ENCODE results near the gene GTF2F2.
"Not testable (repeated sequence)": the region's sequence is repeated elsewhere in the genome, so short reads cannot be mapped to it uniquely, and the experiment has no call there.

The GTF2F2 gene

DNA sequence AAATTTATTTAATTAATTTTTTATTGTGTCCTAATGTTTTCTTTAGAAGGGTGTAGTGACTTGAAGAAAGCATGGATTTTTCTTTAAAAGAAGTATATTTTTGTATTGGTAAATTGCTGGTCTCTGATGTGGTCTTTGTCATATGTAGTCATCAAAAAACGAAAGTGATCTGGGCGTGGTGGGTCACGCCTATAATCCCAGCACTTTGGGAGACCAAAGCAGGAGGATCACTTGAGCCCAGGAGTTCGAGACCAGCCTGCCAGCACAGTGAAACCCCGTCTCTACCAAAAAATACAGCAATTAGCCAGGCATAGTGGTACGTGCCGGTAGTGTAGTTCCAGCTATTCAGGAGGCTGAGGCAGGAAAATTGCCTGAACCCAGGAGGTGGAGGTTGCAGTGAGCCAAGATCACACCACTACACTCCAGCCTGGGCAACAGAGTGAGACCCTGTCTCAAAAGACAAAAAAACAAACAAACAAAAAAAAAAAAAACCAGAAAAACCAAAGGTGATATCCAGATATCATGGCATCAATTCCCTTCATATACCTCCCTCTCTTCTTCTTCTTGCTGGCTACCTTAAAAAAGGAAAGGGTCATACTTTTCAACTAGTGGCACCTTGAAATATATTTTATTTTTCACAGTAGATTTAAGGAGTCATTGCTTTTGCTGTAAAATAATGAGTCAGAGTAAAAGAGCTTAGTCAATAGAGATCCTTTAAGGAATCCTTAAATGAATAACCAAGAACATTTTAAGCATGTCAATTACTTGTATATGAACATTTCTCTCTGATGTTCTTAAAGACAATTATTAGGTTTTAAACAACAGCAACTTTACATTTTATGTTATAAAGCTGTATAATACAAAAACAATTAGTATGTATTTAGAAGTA, 60.6 kb downstream of the GTF2F2 start:
- no peak for DNase-seq

DNA sequence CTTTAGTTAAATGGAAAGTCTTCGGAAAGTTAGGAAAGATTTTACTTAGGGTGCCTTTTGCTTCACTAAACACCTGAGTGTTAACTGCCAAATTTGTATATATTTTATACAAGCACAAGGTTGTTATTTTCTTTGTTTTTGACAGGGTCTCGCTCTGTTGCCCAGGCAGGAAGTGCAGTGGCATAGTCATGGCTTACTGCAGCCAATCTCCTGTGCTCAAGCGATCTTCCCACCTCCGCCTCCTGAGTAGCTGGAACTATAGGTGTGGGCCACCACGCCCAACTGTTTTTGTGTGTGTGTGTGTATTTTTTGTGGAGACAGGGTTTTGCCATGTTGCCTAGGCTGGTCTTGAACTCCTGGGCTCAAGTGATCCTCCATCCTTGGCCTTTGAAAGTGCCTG, 64.4 kb downstream of the GTF2F2 start:
- no peak for DNase-seq

- DNase-seq = no peak
These were observed 65.0 kb downstream of the GTF2F2 start for GRCh38 chr13:45185286-45185685.

DNA sequence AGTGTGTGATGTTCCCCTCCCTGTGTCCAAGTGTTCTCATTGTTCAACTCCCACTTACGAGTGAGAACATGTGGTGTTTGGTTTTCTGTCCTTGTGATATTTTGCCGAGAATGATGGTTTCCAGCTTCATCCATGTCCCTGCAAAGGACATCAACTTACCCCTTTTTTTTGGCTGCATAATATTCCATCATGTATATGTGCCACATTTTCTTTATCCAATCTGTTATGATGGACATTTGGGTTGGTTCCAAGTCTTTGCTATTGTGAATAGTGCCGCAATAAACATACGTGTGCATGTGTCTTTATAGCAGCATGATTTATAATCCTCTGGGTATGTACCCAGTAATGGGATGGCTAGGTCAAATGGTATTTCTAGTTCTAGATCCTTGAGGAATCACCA, 68.8 kb downstream of the GTF2F2 start:
- not testable (repeated sequence) for DNase-seq

DNA sequence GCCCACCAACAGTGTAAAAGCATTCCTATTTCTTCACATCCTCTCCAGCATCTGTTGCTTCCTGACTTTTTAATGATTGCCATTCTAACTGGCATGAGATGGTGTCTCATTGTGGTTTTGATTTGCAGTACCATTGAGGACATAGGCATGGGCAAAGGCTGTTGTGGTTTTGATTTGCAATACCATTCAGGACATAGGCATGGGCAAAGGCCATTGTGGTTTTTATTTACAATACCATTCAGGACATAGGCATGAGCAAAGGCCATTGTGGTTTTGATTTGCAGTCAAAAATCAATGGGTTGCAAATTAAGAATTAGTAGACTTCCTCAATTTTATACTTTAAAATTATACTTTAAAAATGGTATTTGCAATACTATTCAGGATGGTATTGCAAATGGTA, 69.2 kb downstream of the GTF2F2 start:
- not testable (repeated sequence) for DNase-seq

DNA sequence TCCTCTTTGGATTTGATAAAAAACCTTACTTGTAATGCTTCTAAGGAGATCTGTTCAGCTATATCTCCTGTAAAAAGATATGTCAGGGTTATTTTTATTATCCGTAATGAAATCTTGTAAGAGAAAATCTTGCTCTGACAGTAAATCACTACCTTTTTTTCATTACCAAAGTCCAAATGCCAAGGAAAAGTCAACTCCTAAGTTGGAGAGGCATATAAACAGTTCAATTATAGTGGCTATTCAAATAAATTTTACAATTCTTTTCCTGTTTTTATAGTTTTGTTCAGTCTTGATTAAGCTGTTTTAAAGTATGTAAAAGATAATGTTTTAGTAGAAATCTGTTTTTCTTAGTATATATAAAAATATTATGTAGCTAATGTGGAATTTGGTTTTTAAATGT, 71.6 kb downstream of the GTF2F2 start:
- DNase-seq = no peak

GRCh38 chr13:45194081-45194939, 74.0 kb downstream of the GTF2F2 start:
- DNase-seq = no peak

DNA sequence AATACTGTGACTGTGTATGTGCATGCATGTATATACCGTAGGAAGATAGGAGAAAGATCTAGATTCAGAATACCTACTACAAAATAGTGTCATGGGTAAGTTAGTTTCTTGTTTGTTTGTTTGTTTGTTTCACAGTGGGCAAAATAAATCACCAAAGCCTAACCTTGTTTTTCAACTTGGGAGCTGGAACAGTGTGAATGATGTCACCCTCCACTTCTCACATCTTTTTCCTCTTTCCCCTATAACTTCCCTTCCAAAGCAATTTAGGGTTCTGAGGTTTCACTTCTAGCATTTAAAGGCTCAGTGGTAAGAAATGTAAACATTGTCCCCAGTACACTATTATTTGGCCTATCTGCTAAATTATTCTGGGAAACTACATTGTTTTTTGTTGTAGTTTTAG, 75.1 kb downstream of the GTF2F2 start:
- DNase-seq = no peak

DNA sequence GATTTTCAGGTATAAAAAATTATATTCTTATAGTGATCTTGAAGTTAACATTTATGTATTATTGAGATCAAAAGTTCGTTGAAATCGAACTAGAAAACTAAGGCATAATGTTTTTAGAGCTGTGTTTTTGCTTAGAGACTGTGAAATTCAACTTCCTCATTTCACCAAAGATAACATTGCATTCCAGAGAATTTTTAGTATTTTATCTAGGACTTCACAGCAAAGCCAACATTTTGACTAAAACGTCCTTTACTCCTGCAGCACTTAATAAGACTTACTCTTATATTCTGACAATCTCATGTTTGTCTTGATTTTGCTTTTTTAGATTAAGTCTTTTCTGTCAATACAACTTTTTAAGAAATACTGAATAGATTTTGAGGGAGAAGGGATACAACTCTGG, 75.8 kb downstream of the GTF2F2 start:
- DNase-seq = no peak

DNA sequence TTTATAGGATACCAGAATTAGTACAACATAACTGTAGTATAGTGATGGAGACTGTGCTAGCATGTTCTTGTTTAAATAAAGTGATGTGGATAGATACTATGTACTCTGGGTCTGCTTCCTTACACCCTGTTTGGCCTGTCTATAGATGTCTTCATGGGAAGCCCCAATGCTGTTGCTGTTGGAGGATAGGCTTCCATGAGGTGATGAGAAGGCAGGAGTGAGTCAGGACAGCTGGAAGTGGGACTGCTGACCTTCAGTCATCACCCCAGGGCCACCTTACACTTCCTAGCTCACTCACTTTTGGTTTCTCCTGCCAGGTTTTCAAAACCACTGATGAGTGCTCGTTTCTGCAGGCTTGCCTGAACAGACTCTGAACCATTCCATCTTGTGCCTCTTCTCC, 76.3 kb downstream of the GTF2F2 start:
- no peak for DNase-seq

GRCh38 chr13:45198041-45198440, 77.7 kb downstream of the GTF2F2 start:
- DNase-seq = no peak

- DNase-seq = no peak
These were observed 78.6 kb downstream of the GTF2F2 start for GRCh38 chr13:45198924-45199323.

- DNase-seq = no peak
These were observed 79.4 kb downstream of the GTF2F2 start for GRCh38 chr13:45199711-45200110.

GRCh38 chr13:45200701-45201232, 80.5 kb downstream of the GTF2F2 start, which contains the start of gene KCTD4:
KCTD4 (minus strand) TSS chr13:45201045; CDS start chr13:45194567, 6,478 bp downstream.
- DNase-seq = no peak

- no peak for DNase-seq
These were observed 84.8 kb downstream of the GTF2F2 start for GRCh38 chr13:45205124-45205523.

DNA sequence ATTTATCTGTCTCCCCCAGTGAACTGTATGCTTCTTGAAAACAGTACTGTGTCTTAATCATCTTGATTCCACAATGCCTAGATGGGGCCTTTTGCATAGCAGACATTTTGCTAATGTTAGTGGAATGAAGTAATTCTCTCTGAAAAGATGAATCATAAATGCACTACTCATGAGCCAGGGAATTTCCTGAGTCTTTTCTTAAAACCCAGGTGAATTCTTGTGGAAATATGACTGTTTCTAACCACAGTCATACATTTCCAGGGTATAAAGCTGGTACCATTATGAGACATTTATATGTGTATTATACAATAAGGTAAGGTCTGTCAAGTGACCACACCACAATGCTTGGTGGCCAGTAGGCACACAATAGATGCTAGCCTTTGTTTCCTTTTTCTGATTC, 86.0 kb downstream of the GTF2F2 start:
- DNase-seq = no peak

DNA sequence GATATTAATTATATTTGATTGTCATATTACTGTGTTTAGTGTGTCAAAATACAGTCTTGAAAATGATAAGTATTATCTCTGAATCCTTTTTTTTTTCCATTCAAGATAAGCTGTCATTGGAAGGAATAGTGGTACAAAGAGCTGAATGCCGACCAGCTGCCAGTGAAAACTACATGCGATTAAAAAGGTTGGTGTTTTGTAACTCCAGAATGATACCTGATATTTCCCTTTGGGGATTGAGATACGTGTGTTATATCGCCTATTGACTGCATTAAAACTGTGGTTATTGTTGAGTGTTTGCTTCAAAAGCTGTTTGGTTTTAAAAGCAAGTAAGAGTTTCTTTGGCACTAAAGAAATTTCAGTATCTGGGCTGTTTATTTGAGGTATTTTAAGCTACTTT, 87.0 kb downstream of the GTF2F2 start:
- no peak for DNase-seq

- DNase-seq = no peak
These were observed 87.8 kb downstream of the GTF2F2 start for GRCh38 chr13:45208132-45208531.

- DNase-seq = no peak
These were observed 88.9 kb downstream of the GTF2F2 start for GRCh38 chr13:45209229-45209628.

DNA sequence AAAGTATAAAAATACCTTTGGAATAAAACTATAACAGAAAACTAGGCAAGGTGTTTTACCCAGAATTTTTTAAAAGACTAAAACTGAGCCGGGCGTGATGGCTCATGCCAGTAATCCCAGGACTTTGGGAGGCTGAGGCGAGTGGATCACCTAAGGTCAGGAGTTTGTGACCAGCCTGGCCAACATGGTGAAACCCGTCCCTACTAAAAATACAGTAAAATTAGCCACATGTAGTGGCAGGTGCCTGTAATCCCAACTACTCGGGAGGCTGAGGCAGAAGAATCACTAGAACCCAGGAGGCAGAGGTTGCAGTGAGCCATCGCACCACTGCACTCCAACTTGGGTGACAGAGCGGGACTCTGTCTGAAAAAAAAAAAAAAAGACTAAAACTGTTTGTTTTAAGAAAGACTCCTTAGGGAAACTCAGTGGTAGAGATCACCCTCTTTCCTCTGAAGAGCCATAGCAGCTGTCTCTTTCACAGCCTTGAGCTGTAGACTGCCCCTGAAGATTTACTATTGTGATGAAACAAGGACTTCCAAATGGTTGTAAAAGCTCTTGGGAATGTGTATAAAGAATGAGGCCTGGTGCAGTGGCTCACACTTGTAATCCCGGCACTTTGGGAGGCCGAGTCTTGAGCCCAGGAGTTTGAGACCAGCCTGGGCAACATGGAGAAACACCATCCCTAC, 95.2 kb downstream of the GTF2F2 start:
- DNase-seq = no peak

GRCh38 chr13:45216193-45216592, 95.9 kb downstream of the GTF2F2 start:
- DNase-seq = no peak

GRCh38 chr13:45218689-45219088, 98.4 kb downstream of the GTF2F2 start:
- no peak for DNase-seq

Measured in stimulated activated CD4-positive, alpha-beta T cell treated with anti-CD3 and anti-CD28 coated beads, Interleukin-1b, Interleukin-23, amount 100 ng/mL, for 48 hours (primary cell).